ENCODE data around the gene GALNT2. TPM values are rescaled to one million over a fixed set of nuclear protein-coding genes. Genes with fewer than 3 reads are reported as not detected.

GALNT2 gene
- total and polyA plus RNA-seq, 2 of the 13 experiments (the other 11 are each of a cell fraction or from before 2014, with no cell fraction given), result 39.3 to 39.6 TPM

GRCh38 chr1:230262867-230263567 lies 196.0 kb downstream of the GALNT2 start:
- H4K20me1 ChIP-seq (ENCODE audit: insufficient read depth, low read length), result no peaks in the 10 kb centered on the region
- TF ChIP-seq ZFP62 (CRISPR knock-in tag; IDR thresholded peaks at IDR 0.05) (no peak), XBP1 (CRISPR knock-in tag; IDR thresholded peaks at IDR 0.05) (no peak), ZNF256 (CRISPR knock-in tag; conservative IDR thresholded peaks at IDR 0.05) (no peak), GABPB1 (CRISPR knock-in tag; IDR thresholded peaks at IDR 0.05) (no peak), KMT2B (CRISPR knock-in tag; IDR thresholded peaks at IDR 0.05) (no peak), BHLHE40 (IDR thresholded peaks at IDR 0.05; ENCODE audit: low read length) (no peak), ZBTB8A (CRISPR knock-in tag; IDR thresholded peaks at IDR 0.05; ENCODE audit: borderline replicate concordance, low read depth) (no peak), ZNF572 (CRISPR knock-in tag; IDR thresholded peaks at IDR 0.05) (no peak), PHF21A (CRISPR knock-in tag; IDR thresholded peaks at IDR 0.05) (no peak), SNAI1 (CRISPR knock-in tag; IDR thresholded peaks at IDR 0.05; ENCODE audit: borderline replicate concordance) (no peak), PHB2 (IDR thresholded peaks at IDR 0.05; ENCODE audit: partially characterized antibody) (no peak), RAD51 (IDR thresholded peaks at IDR 0.05; ENCODE audit: borderline replicate concordance) (no peak), FOXP1 (IDR thresholded peaks at IDR 0.05) (no peak), FOXP1 (CRISPR knock-in tag; IDR thresholded peaks at IDR 0.05) (no peak), ZNF501 (CRISPR knock-in tag; IDR thresholded peaks at IDR 0.05) (no peak), ZNF432 (CRISPR knock-in tag; IDR thresholded peaks at IDR 0.05; ENCODE audit: borderline replicate concordance) (no peak), ZNF530 (CRISPR knock-in tag; IDR thresholded peaks at IDR 0.05; ENCODE audit: low read depth) (no peak), HMG20B (CRISPR knock-in tag; conservative IDR thresholded peaks at IDR 0.05) (no peak)
- TF ChIP-seq, protein P1, sequence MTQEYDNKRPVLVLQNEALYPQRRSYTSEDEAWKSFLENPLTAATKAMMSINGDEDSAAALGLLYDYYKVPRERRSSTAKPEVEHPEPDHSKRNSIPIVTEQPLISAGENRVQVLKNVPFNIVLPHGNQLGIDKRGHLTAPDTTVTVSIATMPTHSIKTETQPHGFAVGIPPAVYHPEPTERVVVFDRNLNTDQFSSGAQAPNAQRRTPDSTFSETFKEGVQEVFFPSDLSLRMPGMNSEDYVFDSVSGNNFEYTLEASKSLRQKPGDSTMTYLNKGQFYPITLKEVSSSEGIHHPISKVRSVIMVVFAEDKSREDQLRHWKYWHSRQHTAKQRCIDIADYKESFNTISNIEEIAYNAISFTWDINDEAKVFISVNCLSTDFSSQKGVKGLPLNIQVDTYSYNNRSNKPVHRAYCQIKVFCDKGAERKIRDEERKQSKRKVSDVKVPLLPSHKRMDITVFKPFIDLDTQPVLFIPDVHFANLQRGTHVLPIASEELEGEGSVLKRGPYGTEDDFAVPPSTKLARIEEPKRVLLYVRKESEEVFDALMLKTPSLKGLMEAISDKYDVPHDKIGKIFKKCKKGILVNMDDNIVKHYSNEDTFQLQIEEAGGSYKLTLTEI (CRISPR knock-in tag; conservative IDR thresholded peaks at IDR 0.05), result no peak
- no peak overlapping the region for H3K9ac ChIP-seq (ENCODE audit: insufficient read depth, low read depth, low read length)
- no peak overlapping the region for H3K4me3 ChIP-seq (replicated peaks in 1 of 3; ENCODE audit: insufficient read depth in 1 of 3, low read depth in 2 of 3, low read length in 3 of 3)
- FAIRE-seq (no peak), ATAC-seq (no peak), DNase-seq (ENCODE audit: low spot score) (no peak)
- no peak overlapping the region for H3K27ac ChIP-seq (ENCODE audit: extremely low read length, insufficient read depth, low read length)
- 99% methylated on average over 10 of the region's 13 CpGs for whole genome bisulfite sequencing (ENCODE audit: low lambda C conversion rate)
- BruUV-seq (replicated peaks), result no TSS peak
- H3K36me3 ChIP-seq (replicated peaks in 1 of 2; ENCODE audit: control insufficient read depth in 1 of 2, insufficient read depth in 2 of 2, low read length in 2 of 2), result peaks cover 17 to 37% of the 10 kb centered on the region in 2 experiments; a peak in 4 of 5 replicates
- no peaks in the 10 kb centered on the region for H3K9me3 ChIP-seq (ENCODE audit: low read length)
- H2AFZ ChIP-seq (ENCODE audit: low read length), result no peak overlapping the region
- no peak overlapping the region for H3K4me2 ChIP-seq (ENCODE audit: low read depth, low read length)
- no peaks in the 10 kb centered on the region for H3K79me2 ChIP-seq (ENCODE audit: insufficient read depth, low read length)
- POLR2A ChIA-PET, result no interaction called here
- H3K4me1 ChIP-seq (ENCODE audit: insufficient read depth, low read length), result no peaks in the 10 kb centered on the region
- intact Hi-C loops (cut with micrococcal nuclease; ENCODE audit: unreplicated experiment), result loop anchor here (5.0 kb wide), 1 partner anchor 846 kb away; no protein-coding TSS in a partner anchor
- CTCF ChIA-PET (ENCODE audit: low intra/inter-chr PET ratio, low total read pairs), result no interaction called here
- H3K27me3 ChIP-seq (ENCODE audit: control insufficient read depth in 1 of 2, insufficient read depth in 2 of 2, low read length in 2 of 2), result no peaks in the 10 kb centered on the region; a peak in 1 of 5 replicates
- in situ Hi-C loops (cut with HindIII; ENCODE audit: extremely low pct_ligation_motif_present, low pct_unique_long_range_greater_than_20kb), result no loop called here

All from HepG2 (cell line).